HG03060 (cell line): ENCODE results near the gene VAV2.
"Not testable (repeated sequence)": the region's sequence is repeated elsewhere in the genome, so short reads cannot be mapped to it uniquely, and the experiment has no call there.

ENCODE experiments used
- ATAC-seq: cut with Tn5 transposase; IDR thresholded peaks from one replicate; pipeline ENCODE4 v1.9.1; 2021; ENCODE audit warnings: low read depth, moderate number of reproducible peaks; ENCODE audit not compliant: unreplicated experiment

The VAV2 gene

GRCh38 chr9:133971981-133972941 lies 19.9 kb downstream of the VAV2 start:
- no peak for ATAC-seq

GRCh38 chr9:133971121-133971951 lies 20.8 kb downstream of the VAV2 start:
- ATAC-seq = no peak

- ATAC-seq = no peak
Observed at GRCh38 chr9:133970581-133971058, 21.5 kb downstream of the VAV2 start.

GRCh38 chr9:133969681-133970580 lies 22.2 kb downstream of the VAV2 start:
- ATAC-seq = no peak

GRCh38 chr9:133968966-133969617 lies 23.0 kb downstream of the VAV2 start:
- no peak for ATAC-seq

GRCh38 chr9:133968428-133968827 lies 23.7 kb downstream of the VAV2 start:
- ATAC-seq = no peak

- no peak for ATAC-seq
Observed at GRCh38 chr9:133967024-133967741, 24.9 kb downstream of the VAV2 start.

- ATAC-seq = no peak
Observed at GRCh38 chr9:133964463-133964862, 27.7 kb downstream of the VAV2 start.

GRCh38 chr9:133963166-133963565 lies 29.0 kb downstream of the VAV2 start:
- no peak for ATAC-seq

- ATAC-seq = no peak
Observed at GRCh38 chr9:133962341-133962740, 29.8 kb downstream of the VAV2 start.

GRCh38 chr9:133961226-133962165 lies 30.6 kb downstream of the VAV2 start:
- no peak for ATAC-seq

GRCh38 chr9:133960568-133961129 lies 31.5 kb downstream of the VAV2 start:
- ATAC-seq = no peak

- no peak for ATAC-seq
Observed at GRCh38 chr9:133959966-133960567, 32.1 kb downstream of the VAV2 start.

- ATAC-seq = no peak
Observed at GRCh38 chr9:133959171-133959570, 33.0 kb downstream of the VAV2 start.

- no peak for ATAC-seq
Observed at GRCh38 chr9:133958756-133959155, 33.4 kb downstream of the VAV2 start.

GRCh38 chr9:133957772-133958171 lies 34.4 kb downstream of the VAV2 start:
- ATAC-seq = not testable (repeated sequence)

- no peak for ATAC-seq
Observed at GRCh38 chr9:133957328-133957727, 34.8 kb downstream of the VAV2 start.
